HepG2 (cell line): ENCODE results near the gene GNMT. TPM values are rescaled to one million over a fixed set of nuclear protein-coding genes. Genes with fewer than 3 reads are reported as not detected.

Experiments used
- ATAC-seq: fragments of 200-7000 bp; cut with Tn5 transposase; 3 replicates; pipeline ENCODE4 v1.9.1; 2020; ENCODE audit warnings: mild to moderate bottlenecking, moderate library complexity
- Bru-seq: library from RNA; stranded (reverse); fragments of 400-500 nt; gene quantifications from one replicate; lab custom pipeline; 2021; lab: Mats Ljungman, UMichigan
- BruChase-seq, 2 experiments: library from RNA; stranded (reverse); fragments of 400-500 nt; gene quantifications; one replicate each; lab custom pipeline; 2021; lab: Mats Ljungman, UMichigan
- BruUV-seq: library from RNA; stranded (reverse); fragments of 400-500 nt; replicated peaks from 2 replicates; lab custom pipeline; 2021; lab: Mats Ljungman, UMichigan
- CTCF ChIA-PET: fragments of 300-600 bp; formaldehyde crosslinking; extraction: SDS; loops from one replicate; lab custom pipeline; 2021; ENCODE audit warnings: low total read pairs, inconsistent platforms, low intra/inter-chr PET ratio; lab: Yijun Ruan, JAX
- POLR2A ChIA-PET: fragments of 350-600 bp; sonication (Branson Sonifier 250); formaldehyde crosslinking; loops from one replicate; lab custom pipeline; 2020; ENCODE audit warnings: antibody characterized with exemption, inconsistent platforms; lab: Yijun Ruan, JAX
- DNase-seq: peaks from one replicate; pipeline ENCODE4 v3.0.0-alpha.2; 2015; ENCODE audit warnings: low spot score
- FAIRE-seq: peaks from 3 replicates; lab custom pipeline; 2011; peaks lifted over from hg19 to GRCh38; lab: Jason Lieb, UNC
- H2AFZ ChIP-seq: one replicate; pipeline ENCODE4 v1.6.1; 2011; ENCODE audit warnings: low read length, inconsistent platforms
- H3K27ac ChIP-seq: fragments of 300-600 bp; 3 replicates; pipeline ENCODE4 v1.8.0; 2011; ENCODE audit warnings: mixed run types, mild to moderate bottlenecking, mixed read lengths, low read length, inconsistent platforms; ENCODE audit not compliant: insufficient read depth; ENCODE audit errors: extremely low read length
- H3K27me3 ChIP-seq, 2 experiments: fragments of 200-600 bp in 1 of 2; 2 replicates in 1 of 2; 3 replicates in 1 of 2; pipeline versions ENCODE4 v1.6.0 to v1.8.0; 2011; ENCODE audit warnings: low read length in 2 of 2, mild to moderate bottlenecking in 2 of 2, moderate library complexity in 2 of 2, inconsistent platforms in 1 of 2; ENCODE audit not compliant: insufficient read depth in 2 of 2, control insufficient read depth in 1 of 2
- H3K36me3 ChIP-seq, 2 experiments: fragments of 200-600 bp in 1 of 2; replicated peaks in 1 of 2; 2 replicates in 1 of 2; 3 replicates in 1 of 2; pipeline versions ENCODE4 v1.5.1 to v1.8.0; 2011; ENCODE audit warnings: low read length in 2 of 2, inconsistent platforms in 1 of 2; ENCODE audit not compliant: insufficient read depth in 2 of 2, control insufficient read depth in 1 of 2
- H3K4me1 ChIP-seq: 2 replicates; pipeline ENCODE4 v1.5.1; 2012; ENCODE audit warnings: low read length, inconsistent platforms; ENCODE audit not compliant: insufficient read depth
- H3K4me2 ChIP-seq: 2 replicates; pipeline ENCODE4 v1.6.0; 2011; ENCODE audit warnings: low read depth, low read length, inconsistent platforms
- H3K4me3 ChIP-seq, 3 experiments: fragments of 200-600 bp in 1 of 3; sonication (generic), shearing (Covaris generic) in 1 of 3; replicated peaks in 1 of 3; 2 replicates each; pipeline ENCODE4 v1.5.1; 2011 to 2016; ENCODE audit warnings: low read length in 3 of 3, inconsistent platforms in 2 of 3, low read depth in 2 of 3, mild to moderate bottlenecking in 2 of 3, control low read depth in 1 of 3, mixed read lengths in 1 of 3; ENCODE audit not compliant: insufficient read depth in 1 of 3
- H3K79me2 ChIP-seq: one replicate; pipeline ENCODE4 v1.6.1; 2011; ENCODE audit warnings: low read length, inconsistent platforms; ENCODE audit not compliant: insufficient read depth
- H3K9ac ChIP-seq: 2 replicates; pipeline ENCODE4 v1.6.0; 2011; ENCODE audit warnings: mild to moderate bottlenecking, low read depth, low read length, inconsistent platforms; ENCODE audit not compliant: insufficient read depth
- H3K9me3 ChIP-seq: 2 replicates; pipeline ENCODE4 v1.5.1; 2012; ENCODE audit warnings: mild to moderate bottlenecking, low read length
- H4K20me1 ChIP-seq: 2 replicates; pipeline ENCODE4 v1.6.0; 2011; ENCODE audit warnings: inconsistent platforms, mild to moderate bottlenecking, low read length, moderate library complexity; ENCODE audit not compliant: insufficient read depth
- CCDC6 ChIP-seq: sonication (generic); formaldehyde crosslinking; IDR thresholded peaks from 2 replicates; pipeline ENCODE4 v1.8.1; 2022; ENCODE audit warnings: mild to moderate bottlenecking, missing genetic modification reagents, moderate library complexity
- EED ChIP-seq: sonication (generic); formaldehyde crosslinking; IDR thresholded peaks from 2 replicates; pipeline ENCODE4 v1.5.0; 2020; ENCODE audit warnings: mild to moderate bottlenecking, missing genetic modification reagents
- ERF ChIP-seq: IDR thresholded peaks from 2 replicates; pipeline ENCODE4 v1.6.1; 2018; ENCODE audit warnings: missing biosample characterization, missing genetic modification reagents
- HOXA5 ChIP-seq: sonication (generic); formaldehyde crosslinking; IDR thresholded peaks from 2 replicates; pipeline ENCODE4 v1.4.0; 2020; ENCODE audit warnings: missing genetic modification reagents
- NBN ChIP-seq: fragments of 450-650 bp; conservative IDR thresholded peaks from 2 replicates; pipeline ENCODE4 v1.6.1; 2017
- PHB2 ChIP-seq: fragments of 450-650 bp; IDR thresholded peaks from 2 replicates; pipeline ENCODE4 v1.6.1; 2018; ENCODE audit not compliant: partially characterized antibody
- REPIN1 ChIP-seq: sonication (generic); formaldehyde crosslinking; IDR thresholded peaks from 2 replicates; pipeline ENCODE4 v1.8.0; 2022; ENCODE audit warnings: missing genetic modification reagents, low read depth, mild to moderate bottlenecking, borderline replicate concordance
- REXO4 ChIP-seq: sonication (generic); formaldehyde crosslinking; IDR thresholded peaks from 2 replicates; pipeline ENCODE4 v1.8.0; 2022; ENCODE audit warnings: missing genetic modification reagents, mild to moderate bottlenecking, borderline replicate concordance
- ZNF333 ChIP-seq: sonication (generic); formaldehyde crosslinking; IDR thresholded peaks from 2 replicates; pipeline ENCODE4 v1.4.0; 2020; ENCODE audit warnings: mild to moderate bottlenecking, missing genetic modification reagents, borderline replicate concordance
- ZNF343 ChIP-seq: sonication (generic); formaldehyde crosslinking; IDR thresholded peaks from 2 replicates; pipeline ENCODE4 v1.4.0; 2020; ENCODE audit warnings: mild to moderate bottlenecking, missing genetic modification reagents
- WGBS: methylation state at CpG from one replicate; pipeline ENCODE4 v1.1.6; 2017; ENCODE audit warnings: low lambda C conversion rate; 5-methylcytosine and 5-hydroxymethylcytosine counted together
- in situ Hi-C: cut with HindIII; loops from 2 replicates; pipeline ENCODE4 v1.10.0; 2017; ENCODE audit warnings: low pct_unique_long_range_greater_than_20kb; ENCODE audit not compliant: extremely low pct_ligation_motif_present
- intact Hi-C: fragments of 100-400 bp; cut with micrococcal nuclease; formaldehyde crosslinking; loops from one replicate; pipeline ENCODE4 v1.10.0; 2022; ENCODE audit not compliant: unreplicated experiment
- long read RNA-seq, 2 experiments: library from RNA in 1 of 2; library from polyadenylated mRNA in 1 of 2; stranded (forward) in 1 of 2; unstranded in 1 of 2; transcript quantifications; one replicate each; pipeline ENCODE4 v2.0.0, GENCODE V29; 2019 to 2022
- polyA minus RNA-seq, 3 experiments: library from RNA; depleted of rRNA, polyadenylated mRNA; stranded (reverse); fragments of >200 nt; gene quantifications; 2 replicates each; pipeline ENCODE4 v1.2.3, GENCODE V29; 2011; ENCODE audit warnings: low replicate concordance in 1 of 3
- polyA plus RNA-seq, 8 experiments: library from polyadenylated mRNA; depleted of rRNA in 3 of 8; stranded (reverse) in 7 of 8; unstranded in 1 of 8; fragments of >200 nt; fragmentation: Illumina TruSeq in 4 of 8; extraction: Trizol in 4 of 8; gene quantifications; 2 replicates each; pipeline versions ENCODE4 v1.2.1 to v1.2.3, GENCODE V29; 2011 to 2016; ENCODE audit warnings: low read depth in 4 of 8, missing spikeins in 1 of 8, mixed read lengths in 1 of 8; ENCODE audit not compliant: insufficient read depth in 1 of 8
- total RNA-seq, 5 experiments: library from RNA; depleted of rRNA; stranded (reverse); fragments of >200 nt; fragmentation: Illumina TruSeq; extraction: Trizol; gene quantifications; 2 replicates each; pipeline ENCODE4 v1.2.3, GENCODE V29; 2016; ENCODE audit warnings: low read depth in 1 of 5
- TF ChIP-seq, protein P1 (sequence below): sonication (generic); formaldehyde crosslinking; IDR thresholded peaks from 2 replicates; pipeline ENCODE4 v1.4.0; 2020; ENCODE audit warnings: mild to moderate bottlenecking, missing genetic modification reagents

Gene GNMT
- 7.0 and 7.3 TPM in 2 replicates for total RNA-seq (2016; rRNA removed; fragmentation: Illumina TruSeq; extraction: Trizol)
- 3.1 and 3.3 TPM in 2 replicates for total RNA-seq (2016; cell fraction: cytosol; rRNA removed; fragmentation: Illumina TruSeq; extraction: Trizol; ENCODE audit: low read depth)
- 6.8 and 9.0 TPM in 2 replicates for total RNA-seq (2016; cell fraction: insoluble cytoplasmic fraction; rRNA removed; fragmentation: Illumina TruSeq; extraction: Trizol)
- 3.4 and 3.5 TPM in 2 replicates for total RNA-seq (2016; cell fraction: membrane; rRNA removed; fragmentation: Illumina TruSeq; extraction: Trizol)
- total RNA-seq (2016; cell fraction: nucleus; rRNA removed; fragmentation: Illumina TruSeq; extraction: Trizol): 3.4 and 3.9 TPM in 2 replicates
- 2.8 and 3.8 TPM in 2 replicates for polyA plus RNA-seq (2011; rRNA removed)
- polyA plus RNA-seq (2011; cell fraction: cytosol; rRNA removed): 4.4 and 5.1 TPM in 2 replicates
- 3.3 and 3.5 TPM in 2 replicates for polyA plus RNA-seq (2011; cell fraction: nucleus; rRNA removed)
- polyA plus RNA-seq (2012): 1.8 and 3.1 TPM in 2 replicates
- 2.8 and 3.0 TPM in 2 replicates for polyA plus RNA-seq (2016; cell fraction: cytosol; fragmentation: Illumina TruSeq; extraction: Trizol; ENCODE audit: low read depth)
- 7.2 and 7.5 TPM in 2 replicates for polyA plus RNA-seq (2016; cell fraction: insoluble cytoplasmic fraction; fragmentation: Illumina TruSeq; extraction: Trizol; ENCODE audit: low read depth)
- 2.2 and 2.4 TPM in 2 replicates for polyA plus RNA-seq (2016; cell fraction: membrane; fragmentation: Illumina TruSeq; extraction: Trizol; ENCODE audit: low read depth)
- polyA plus RNA-seq (2016; cell fraction: nucleus; fragmentation: Illumina TruSeq; extraction: Trizol; ENCODE audit: insufficient read depth, low read depth): 6.3 and 6.4 TPM in 2 replicates
- 0.33 and 2.7 TPM in 2 replicates for polyA minus RNA-seq (2011; rRNA and poly(A)+ RNA removed; ENCODE audit: low replicate concordance)
- polyA minus RNA-seq (2011; cell fraction: cytosol; rRNA and poly(A)+ RNA removed): 0.79 and 1.4 TPM in 2 replicates
- 0.52 and 0.62 TPM in 2 replicates for polyA minus RNA-seq (2011; cell fraction: nucleus; rRNA and poly(A)+ RNA removed)
- Bru-seq, nascent RNA: percentile 41 among the genes with signal in this experiment
- BruChase-seq, experiment 1, labeled RNA remaining after a 6-hour chase: percentile 40 among the genes with signal in this experiment
- BruChase-seq, experiment 2, labeled RNA remaining after a 2-hour chase: percentile 41 among the genes with signal in this experiment
- long read RNA-seq, experiment 1, transcript GNMT-201 (6 exons, 1,072 nt): major isoform, 6 of 7 reads
- long read RNA-seq, experiment 1, partial matches to known transcripts: 0 of 7 reads
- long read RNA-seq, experiment 1, other reads (novel, unspliced or antisense): 1 of 7 reads
- long read RNA-seq, experiment 2, partial matches to known transcripts: 0 of 1 reads
- long read RNA-seq, experiment 2, other reads (novel, unspliced or antisense): 0 of 1 reads

DNA sequence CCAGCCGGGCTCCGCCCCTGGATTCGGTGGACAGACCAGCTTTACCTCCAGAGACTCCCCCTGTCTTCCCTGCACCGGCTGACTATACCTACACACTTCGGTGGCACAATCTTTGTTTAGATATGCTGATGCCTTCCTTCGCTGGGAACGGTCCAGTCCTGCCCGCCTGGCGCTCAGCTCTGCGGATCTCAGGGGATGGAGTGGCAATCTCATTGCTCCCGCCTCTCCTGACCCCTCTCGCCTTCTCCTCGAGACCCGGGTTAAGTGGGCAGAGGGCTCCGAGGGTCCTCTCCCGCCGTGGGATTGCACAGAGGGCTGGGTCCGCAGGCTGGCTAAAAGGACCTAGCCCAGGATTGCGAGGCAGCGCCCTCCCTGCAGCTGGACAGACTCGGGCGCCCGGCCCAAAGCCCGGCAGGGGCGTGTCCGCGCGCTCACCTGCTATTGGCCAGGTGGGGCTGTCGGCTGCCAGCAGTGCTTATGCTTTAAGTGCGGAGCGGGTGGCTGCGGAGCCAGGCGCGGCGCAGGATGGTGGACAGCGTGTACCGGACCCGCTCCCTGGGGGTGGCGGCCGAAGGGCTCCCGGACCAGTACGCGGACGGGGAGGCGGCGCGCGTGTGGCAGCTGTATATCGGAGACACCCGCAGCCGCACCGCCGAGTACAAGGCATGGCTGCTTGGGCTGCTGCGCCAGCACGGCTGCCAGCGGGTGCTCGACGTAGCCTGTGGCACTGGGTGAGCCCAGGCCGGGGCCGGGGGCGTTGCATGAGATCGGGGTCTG is at the start of gene GNMT:
GNMT (plus strand) TSS at position 512 of the 777 bp plus-strand sequence; CDS start at position 526, 14 bp downstream.
- Histone ChIP-seq H3K9me3 (no peaks in the 10 kb centered on the region), H3K9ac (peak within 1 kb of the TSS; percentile 53), H3K4me1 (peaks cover 21% of the 10 kb centered on the region), H4K20me1 (no peaks in the 10 kb centered on the region), H3K27me3 (no peaks in the 10 kb centered on the region; a peak in 1 of 5 replicates), H3K4me3 (peak within 1 kb of the TSS; percentile 58 to 81 (median 66)), H2AFZ (peak within 1 kb of the TSS; percentile 55), H3K36me3 (0 out of 5 replicates have a peak, but pooled peaks cover 0 to 1% of the 10 kb centered on the region in 2 experiments), H3K4me2 (peak within 1 kb of the TSS; percentile 94), H3K79me2 (no peaks in the 10 kb centered on the region), H3K27ac (peak within 1 kb of the TSS; percentile 43)
- FAIRE-seq (no peak), ATAC-seq (peak; percentile 93), DNase-seq (peak; percentile 74)
- ChIA-PET POLR2A (interaction anchor here (0.8 to 4.3 kb wide), 17 partner anchors 10 to 116 kb away, joined by 3 to 36 read pairs (median 5); partner anchors contain the start of genes CNPY3, CUL7, KLC4 and KLHDC3), CTCF (no interaction called here)
- in situ Hi-C loops (no loop called here), intact Hi-C loops (loop anchor here (1.0 to 5.0 kb wide), 2 partner anchors 52 to 59 kb away; partner anchors contain the start of genes KLHDC3 and MEA1)
- no TSS peak for BruUV-seq
- WGBS: 1% methylated on average over 49 of the region's 62 CpGs
- TF ChIP-seq, protein P1, sequence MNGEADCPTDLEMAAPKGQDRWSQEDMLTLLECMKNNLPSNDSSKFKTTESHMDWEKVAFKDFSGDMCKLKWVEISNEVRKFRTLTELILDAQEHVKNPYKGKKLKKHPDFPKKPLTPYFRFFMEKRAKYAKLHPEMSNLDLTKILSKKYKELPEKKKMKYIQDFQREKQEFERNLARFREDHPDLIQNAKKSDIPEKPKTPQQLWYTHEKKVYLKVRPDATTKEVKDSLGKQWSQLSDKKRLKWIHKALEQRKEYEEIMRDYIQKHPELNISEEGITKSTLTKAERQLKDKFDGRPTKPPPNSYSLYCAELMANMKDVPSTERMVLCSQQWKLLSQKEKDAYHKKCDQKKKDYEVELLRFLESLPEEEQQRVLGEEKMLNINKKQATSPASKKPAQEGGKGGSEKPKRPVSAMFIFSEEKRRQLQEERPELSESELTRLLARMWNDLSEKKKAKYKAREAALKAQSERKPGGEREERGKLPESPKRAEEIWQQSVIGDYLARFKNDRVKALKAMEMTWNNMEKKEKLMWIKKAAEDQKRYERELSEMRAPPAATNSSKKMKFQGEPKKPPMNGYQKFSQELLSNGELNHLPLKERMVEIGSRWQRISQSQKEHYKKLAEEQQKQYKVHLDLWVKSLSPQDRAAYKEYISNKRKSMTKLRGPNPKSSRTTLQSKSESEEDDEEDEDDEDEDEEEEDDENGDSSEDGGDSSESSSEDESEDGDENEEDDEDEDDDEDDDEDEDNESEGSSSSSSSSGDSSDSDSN (CRISPR knock-in tag): peak; percentile 89
- TF ChIP-seq PHB2: no peak
- TF ChIP-seq EED (CRISPR knock-in tag): 0 out of 2 replicates have a peak, but pooled peaks have one; percentile 58
- TF ChIP-seq ZNF343 (CRISPR knock-in tag): no peak
- no peak; the same call in 1 of the 2 replicates for TF ChIP-seq HOXA5 (CRISPR knock-in tag)
- TF ChIP-seq REXO4 (CRISPR knock-in tag): no peak
- peak; percentile 55; the same call in 1 of the 2 replicates for TF ChIP-seq ERF (CRISPR knock-in tag)
- TF ChIP-seq ZNF333 (CRISPR knock-in tag): peak; percentile 24; the same call in 1 of the 2 replicates
- TF ChIP-seq NBN: no peak
- TF ChIP-seq CCDC6 (CRISPR knock-in tag): no peak
- peak; percentile 46; the same call in 1 of the 2 replicates for TF ChIP-seq REPIN1 (CRISPR knock-in tag)
